Stimulated activated CD8-positive, alpha-beta memory T cell treated with anti-CD3 and anti-CD28 coated beads, Interleukin-12 subunit alpha, Interleukin-12 subunit beta, amount 100 ng/mL, for 24 hours (primary cell): ENCODE results near the gene GRK6.

Experiments used
- DNase-seq: peaks from one replicate; pipeline ENCODE4 v3.0.0-alpha.2; 2020; ENCODE audit errors: extremely low read depth

The GRK6 gene

GRCh38 chr5:177425801-177426565 is 493 bp upstream of the GRK6 start:
- peak; percentile 99 for DNase-seq

DNA sequence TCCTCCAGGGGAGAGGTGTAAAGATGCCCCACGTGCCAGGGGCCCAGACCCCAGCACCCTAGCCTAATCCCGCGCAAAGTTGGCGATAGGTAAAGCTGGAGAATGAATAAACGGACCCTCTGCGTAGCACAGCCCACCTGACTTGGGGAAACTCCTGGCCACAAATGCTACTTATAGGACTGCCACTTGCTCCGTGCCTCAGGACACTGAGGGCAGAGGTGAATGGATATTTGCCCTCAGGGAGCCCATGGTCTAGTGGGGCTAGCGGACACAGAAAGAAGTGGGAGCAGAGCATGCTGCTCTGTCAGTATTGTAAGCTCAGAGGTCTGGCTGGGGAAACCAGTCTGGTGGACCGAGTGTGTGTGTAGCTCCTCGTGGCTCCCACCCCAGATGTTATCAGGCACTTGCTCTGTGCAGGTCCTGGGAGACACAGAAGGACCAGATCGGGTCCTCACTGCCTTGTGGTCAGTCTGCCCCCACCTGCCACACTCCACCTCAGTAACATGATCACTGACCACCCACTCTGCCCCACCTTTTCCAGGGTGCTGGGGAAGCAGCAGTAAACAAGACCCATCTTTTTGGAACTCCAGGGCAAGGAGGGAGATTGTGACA is 841 bp downstream of the GRK6 start:
- DNase-seq = no peak

DNA sequence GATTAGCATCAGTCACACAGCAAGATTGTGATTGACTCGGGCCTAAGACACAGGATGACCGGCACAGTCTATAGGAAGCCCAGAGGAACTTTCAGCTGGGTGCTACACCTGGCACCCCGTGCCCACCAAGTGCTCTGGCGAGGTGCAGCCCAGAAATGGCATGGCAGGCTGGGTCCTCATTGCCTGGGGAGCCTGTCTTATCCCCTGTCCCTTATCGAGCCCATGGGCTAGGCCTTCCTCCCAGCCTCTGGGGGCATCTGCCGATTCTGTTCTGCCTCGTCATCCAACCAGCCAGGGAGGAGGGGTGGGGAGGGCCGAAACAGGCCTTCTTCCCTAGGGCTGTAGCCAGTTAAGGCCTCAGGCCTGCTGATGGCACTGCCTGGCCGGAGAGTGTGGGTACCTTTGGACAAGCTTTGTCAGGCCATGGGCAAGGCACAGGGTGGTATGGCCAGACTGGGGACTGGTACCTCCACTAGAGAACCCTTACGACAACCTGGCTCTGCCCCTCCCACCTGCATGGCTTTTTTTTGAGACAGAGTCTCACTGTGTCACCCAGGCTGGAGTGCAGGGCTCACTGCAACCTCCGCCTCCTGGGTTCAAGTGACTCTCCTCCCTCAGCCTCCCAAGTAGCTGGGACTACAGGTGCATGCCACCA is 1.6 kb downstream of the GRK6 start:
- no peak for DNase-seq

GRCh38 chr5:177428574-177429217 is 2.2 kb downstream of the GRK6 start:
- no peak for DNase-seq

DNA sequence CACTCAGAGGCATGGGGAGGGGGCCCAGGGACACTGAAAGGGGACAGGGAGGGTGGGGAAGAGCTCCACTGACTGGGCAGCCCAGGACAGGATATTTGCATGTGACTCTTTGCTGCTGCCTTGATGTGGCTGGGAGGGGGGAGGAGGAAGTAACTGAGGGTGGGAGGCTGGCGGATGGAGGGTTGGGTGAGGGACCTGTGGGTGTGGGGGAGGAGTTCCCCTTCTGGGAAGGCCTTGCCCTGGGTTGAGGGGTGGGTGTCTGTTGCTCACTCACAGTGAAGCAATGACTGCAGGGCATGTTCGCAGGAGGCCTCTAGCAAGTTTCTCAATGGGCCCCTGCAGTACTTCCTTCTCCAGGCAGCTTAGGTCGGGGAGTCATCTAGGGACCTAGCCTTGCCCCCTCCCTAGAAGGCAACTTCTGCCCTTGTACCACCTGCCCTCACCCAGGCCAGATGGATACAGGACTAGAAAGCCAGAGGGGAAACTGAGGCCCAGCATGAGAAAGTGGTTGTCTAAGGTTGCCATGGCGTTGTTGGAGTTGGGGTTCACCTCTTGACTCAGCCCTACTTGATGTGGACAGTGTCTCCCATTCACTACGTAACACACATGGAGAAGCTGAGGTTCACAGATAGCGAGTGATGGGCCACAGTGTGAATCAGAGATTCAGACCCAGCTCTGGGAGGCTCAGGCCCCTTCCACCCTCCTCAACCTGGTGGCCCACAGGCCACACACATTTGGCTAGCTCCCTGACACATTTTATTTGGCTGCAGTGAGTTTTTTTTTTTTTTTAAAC is 3.0 kb downstream of the GRK6 start:
- DNase-seq = peak; percentile 70

- DNase-seq = no peak
Observed at GRCh38 chr5:177430140-177430951, 3.9 kb downstream of the GRK6 start.

DNA sequence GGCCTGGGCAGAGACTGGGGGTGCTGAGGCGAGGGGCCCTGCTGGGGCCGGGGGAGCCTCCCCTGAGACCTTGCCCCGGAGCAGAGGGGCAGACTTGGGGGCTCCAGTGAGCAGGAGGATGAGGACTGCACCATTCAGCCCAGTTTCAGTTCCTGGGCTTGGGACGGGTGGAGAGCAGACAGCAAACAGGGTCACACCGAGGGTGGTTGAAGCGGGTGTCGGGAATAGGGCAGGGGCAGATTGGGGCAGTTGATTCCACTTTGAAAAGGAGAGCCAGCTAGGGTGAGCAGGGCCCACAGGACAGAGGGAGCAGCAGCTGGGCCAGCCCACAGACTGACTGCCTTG is 4.5 kb downstream of the GRK6 start:
- no peak for DNase-seq

- no peak for DNase-seq
Observed at GRCh38 chr5:177431317-177432142, 5.1 kb downstream of the GRK6 start.

DNA sequence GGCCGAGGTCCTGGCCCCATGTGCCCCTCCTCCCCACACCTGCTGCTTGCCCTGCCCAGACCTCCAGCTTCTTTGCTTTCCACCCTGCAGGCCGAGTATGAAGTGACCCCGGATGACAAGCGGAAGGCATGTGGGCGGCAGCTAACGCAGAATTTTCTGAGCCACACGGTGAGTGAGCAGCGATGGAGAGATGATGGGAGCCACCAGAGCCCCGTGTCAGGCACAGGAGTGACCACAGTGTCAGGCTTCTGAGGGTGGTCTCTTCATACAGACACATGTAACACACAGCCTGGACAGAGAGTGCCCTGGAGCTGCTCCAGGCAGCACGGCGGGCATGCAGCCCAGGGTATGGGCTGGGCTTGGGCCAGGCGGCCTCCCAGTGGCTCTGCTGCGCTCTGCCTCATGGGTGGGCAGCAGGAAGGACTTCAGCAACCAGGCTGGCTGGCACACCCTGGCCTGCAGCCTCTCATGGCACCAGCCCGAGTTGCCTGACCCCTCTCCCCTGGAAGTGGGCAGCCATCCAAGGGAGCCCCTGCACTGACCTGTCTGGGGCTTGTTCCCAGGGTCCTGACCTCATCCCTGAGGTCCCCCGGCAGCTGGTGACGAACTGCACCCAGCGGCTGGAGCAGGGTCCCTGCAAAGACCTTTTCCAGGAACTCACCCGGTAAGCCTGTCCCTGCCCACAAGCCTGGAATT is 5.8 kb downstream of the GRK6 start:
- DNase-seq = no peak

DNA sequence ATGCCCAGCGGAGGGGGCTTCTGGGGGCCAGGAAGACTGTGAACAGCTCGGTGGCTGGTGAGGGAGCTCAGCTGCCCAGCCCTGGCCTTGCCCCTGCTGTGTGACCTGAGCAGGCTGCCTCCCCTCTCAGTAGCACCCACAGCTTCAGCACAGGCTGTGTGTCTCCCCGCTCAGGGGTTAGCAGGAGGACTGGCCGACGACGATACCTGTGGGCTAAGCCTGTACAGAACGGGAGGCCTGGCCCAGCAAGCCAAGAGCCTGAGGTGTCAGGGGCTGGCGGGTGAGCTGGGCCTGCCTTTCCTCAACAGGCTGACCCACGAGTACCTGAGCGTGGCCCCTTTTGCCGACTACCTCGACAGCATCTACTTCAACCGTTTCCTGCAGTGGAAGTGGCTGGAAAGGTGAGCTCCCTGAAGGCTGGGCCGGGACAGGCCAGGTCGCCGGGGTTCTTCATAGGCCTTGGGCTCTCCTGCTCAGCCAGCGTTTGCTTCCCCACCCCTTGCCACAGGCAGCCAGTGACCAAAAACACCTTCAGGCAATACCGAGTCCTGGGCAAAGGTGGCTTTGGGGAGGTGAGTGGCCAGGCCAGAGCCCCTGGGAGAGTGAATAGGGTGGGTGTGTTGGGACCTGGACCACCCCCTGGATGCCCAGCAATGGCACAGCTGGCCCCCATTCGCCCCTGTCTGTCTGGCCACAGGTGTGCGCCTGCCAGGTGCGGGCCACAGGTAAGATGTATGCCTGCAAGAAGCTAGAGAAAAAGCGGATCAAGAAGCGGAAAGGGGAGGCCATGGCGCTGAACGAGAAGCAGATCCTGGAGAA is 6.6 kb downstream of the GRK6 start:
- no peak for DNase-seq

DNA sequence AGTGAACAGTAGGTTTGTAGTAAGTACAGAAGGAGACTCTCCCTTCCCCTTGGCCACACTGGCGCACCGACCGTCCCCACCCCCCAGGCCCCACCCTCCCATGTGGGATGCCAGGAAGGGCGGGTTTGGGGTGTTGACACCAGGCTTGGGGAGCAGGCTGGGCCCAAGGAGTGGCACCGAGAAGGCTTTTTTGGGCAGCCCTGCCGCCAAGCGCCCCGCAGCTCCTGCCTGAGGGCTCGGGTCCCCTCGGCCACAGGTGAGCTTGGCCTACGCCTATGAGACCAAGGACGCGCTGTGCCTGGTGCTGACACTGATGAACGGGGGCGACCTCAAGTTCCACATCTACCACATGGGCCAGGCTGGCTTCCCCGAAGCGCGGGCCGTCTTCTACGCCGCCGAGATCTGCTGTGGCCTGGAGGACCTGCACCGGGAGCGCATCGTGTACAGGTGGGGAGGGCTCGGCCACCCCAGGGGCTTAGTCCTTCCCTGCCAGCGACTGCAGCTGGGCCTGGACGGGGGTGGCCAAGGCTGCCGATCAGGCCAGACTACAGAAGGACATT is 7.3 kb downstream of the GRK6 start:
- no peak for DNase-seq

GRCh38 chr5:177434437-177434836 is 8.0 kb downstream of the GRK6 start:
- DNase-seq = no peak

DNA sequence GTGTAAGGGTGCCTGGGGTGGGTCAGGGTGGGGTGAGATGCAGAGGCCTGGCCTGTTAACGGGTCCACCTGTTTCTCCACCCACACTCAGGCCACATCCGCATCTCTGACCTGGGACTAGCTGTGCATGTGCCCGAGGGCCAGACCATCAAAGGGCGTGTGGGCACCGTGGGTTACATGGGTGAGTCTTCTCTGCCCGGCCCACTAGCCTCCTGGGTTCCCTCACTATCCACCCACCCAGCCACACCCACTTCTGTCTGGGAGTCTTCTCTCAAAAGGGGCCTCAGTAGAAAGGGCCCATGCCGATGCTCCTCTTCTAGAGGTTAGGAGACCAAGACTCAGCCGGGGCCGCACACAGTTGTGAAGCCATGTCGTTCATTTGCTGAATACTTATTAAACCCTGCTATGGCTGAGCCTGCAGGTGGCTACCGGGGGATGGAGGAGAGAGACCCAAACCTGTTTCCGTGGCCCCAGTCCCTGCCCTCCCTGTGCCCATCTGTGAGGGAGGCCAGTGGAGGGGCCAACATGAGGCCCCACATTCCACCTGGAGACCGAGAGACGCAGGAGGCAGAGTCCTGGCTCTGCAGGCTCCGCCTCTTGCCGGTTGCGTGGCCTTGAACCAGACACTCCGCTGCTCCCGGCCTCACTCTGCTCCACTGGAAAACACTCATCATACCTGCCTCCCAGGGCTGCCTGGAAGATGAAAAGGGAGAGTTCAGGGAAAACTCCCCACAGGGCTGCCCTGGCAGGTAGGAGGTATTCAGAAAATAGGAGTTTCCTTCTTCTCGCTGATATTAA is 8.7 kb downstream of the GRK6 start:
- DNase-seq = no peak

DNA sequence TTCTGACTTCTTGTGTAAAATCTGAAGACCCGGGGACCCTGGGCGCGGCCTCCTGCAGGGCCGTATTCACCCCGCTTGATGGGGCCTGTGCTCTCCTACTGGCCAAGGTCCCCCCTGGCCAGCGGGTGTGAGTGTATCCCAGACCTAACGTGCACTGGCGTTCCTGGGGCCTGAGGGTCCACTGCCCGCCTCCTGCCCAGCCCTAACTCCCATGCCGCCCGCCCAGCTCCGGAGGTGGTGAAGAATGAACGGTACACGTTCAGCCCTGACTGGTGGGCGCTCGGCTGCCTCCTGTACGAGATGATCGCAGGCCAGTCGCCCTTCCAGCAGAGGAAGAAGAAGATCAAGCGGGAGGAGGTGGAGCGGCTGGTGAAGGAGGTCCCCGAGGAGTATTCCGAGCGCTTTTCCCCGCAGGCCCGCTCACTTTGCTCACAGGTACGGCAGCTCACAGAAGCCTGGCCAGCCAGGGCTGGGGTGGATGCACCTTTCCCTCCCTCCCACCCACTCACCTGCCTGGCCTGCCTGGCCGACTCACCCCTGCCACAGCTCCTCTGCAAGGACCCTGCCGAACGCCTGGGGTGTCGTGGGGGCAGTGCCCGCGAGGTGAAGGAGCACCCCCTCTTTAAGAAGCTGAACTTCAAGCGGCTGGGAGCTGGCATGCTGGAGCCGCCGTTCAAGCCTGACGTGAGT is 9.5 kb downstream of the GRK6 start:
- no peak for DNase-seq

DNA sequence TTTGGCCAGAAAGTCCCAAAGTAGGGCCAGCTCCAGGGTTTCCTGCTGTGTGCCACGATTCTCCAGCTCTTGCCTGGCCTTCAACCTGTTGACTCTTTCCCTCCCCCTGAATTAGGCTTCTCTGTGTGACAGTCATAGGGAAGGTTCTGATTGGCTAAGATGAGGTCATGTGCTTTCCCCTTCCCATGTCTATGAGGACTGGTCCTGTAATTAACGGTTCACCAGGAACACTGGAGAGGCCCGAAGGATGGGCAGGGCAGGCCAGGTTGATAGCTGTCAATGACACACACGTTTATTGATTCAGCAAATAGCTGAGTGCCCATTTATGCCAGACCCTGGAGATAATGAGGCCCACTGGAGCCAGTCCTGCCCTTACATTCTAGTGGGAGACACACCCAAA is 11.1 kb downstream of the GRK6 start:
- DNase-seq = no peak

- no peak for DNase-seq
Observed at GRCh38 chr5:177438468-177438867, 12.0 kb downstream of the GRK6 start.

DNA sequence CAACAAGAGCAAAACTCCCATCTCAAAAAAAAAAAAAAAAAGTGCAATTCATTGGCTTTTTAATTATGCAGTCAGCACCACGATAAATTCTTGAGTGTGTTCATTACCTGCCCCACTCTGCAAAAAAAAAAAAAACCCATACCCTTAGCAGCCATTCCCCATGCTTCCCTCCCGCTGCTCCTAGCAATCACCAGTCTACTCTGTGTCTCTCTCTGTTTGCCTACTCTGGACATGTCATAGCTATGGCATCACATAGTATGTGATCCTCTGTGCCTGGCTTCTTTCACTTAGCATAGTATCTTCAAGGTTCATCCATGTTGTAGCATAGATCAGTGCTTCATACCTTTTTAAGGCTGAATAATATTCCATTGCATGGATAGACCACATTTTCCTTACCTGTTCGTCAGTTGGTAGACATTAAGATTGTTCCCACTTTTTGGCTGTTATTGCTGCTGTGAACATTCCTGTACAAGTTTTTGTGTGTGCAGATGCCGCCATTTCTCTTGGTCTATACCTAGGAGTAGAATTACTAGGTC is 13.1 kb downstream of the GRK6 start:
- DNase-seq = no peak
